ENCODE results near the gene TMEM108. TPM values are rescaled to one million over a fixed set of nuclear protein-coding genes. Genes with fewer than 3 reads are reported as not detected.
"Not testable (repeated sequence)": the region's sequence is repeated elsewhere in the genome, so short reads cannot be mapped to it uniquely, and the experiment has no call there.

The TMEM108 gene
- 0.12 and 0.39 TPM in 2 replicates for total RNA-seq (2014; rRNA removed; shearing (Covaris generic))

GRCh38 chr3:133038089-133038730 lies at the start of gene TMEM108:
TSS of gene TMEM108 (plus strand) at chr3:133038391.
- DNase-seq (ENCODE audit: low read depth) = peak; percentile 66

GRCh38 chr3:132995971-132996370 lies 42.2 kb upstream of the TMEM108 start:
- no peak for DNase-seq (ENCODE audit: low read depth)

- no peak for DNase-seq (ENCODE audit: low read depth)
These were observed 40.6 kb upstream of the TMEM108 start for GRCh38 chr3:132997404-132998185.

- not testable (repeated sequence) for DNase-seq (ENCODE audit: low read depth)
These were observed 33.2 kb upstream of the TMEM108 start for GRCh38 chr3:133005032-133005431.

GRCh38 chr3:133007601-133008000 lies 30.6 kb upstream of the TMEM108 start:
- no peak for DNase-seq (ENCODE audit: low read depth)

- DNase-seq (ENCODE audit: low read depth) = no peak
These were observed 23.9 kb upstream of the TMEM108 start for GRCh38 chr3:133014325-133014724.

GRCh38 chr3:133015573-133015972 lies 22.6 kb upstream of the TMEM108 start:
- not testable (repeated sequence) for DNase-seq (ENCODE audit: low read depth)

- DNase-seq (ENCODE audit: low read depth) = no peak
These were observed 21.3 kb upstream of the TMEM108 start for GRCh38 chr3:133016838-133017309.

- DNase-seq (ENCODE audit: low read depth) = no peak
These were observed 19.3 kb upstream of the TMEM108 start for GRCh38 chr3:133018921-133019320.

- DNase-seq (ENCODE audit: low read depth) = no peak
These were observed 17.0 kb upstream of the TMEM108 start for GRCh38 chr3:133021206-133021605.

- DNase-seq (ENCODE audit: low read depth) = no peak
These were observed 14.8 kb upstream of the TMEM108 start for GRCh38 chr3:133023362-133023761.

GRCh38 chr3:133025546-133025945 lies 12.6 kb upstream of the TMEM108 start:
- DNase-seq (ENCODE audit: low read depth) = no peak

- no peak for DNase-seq (ENCODE audit: low read depth)
These were observed 5.9 kb upstream of the TMEM108 start for GRCh38 chr3:133032301-133032700.

- no peak for DNase-seq (ENCODE audit: low read depth)
These were observed 755 bp upstream of the TMEM108 start for GRCh38 chr3:133037436-133037835.

- DNase-seq (ENCODE audit: low read depth) = no peak
These were observed 662 bp downstream of the TMEM108 start for GRCh38 chr3:133038731-133039375.

- peak; percentile 59 for DNase-seq (ENCODE audit: low read depth)
These were observed 2.7 kb downstream of the TMEM108 start for GRCh38 chr3:133040696-133041523.

- no peak for DNase-seq (ENCODE audit: low read depth)
These were observed 3.3 kb downstream of the TMEM108 start for GRCh38 chr3:133041524-133041829.

- DNase-seq (ENCODE audit: low read depth) = no peak
These were observed 4.6 kb downstream of the TMEM108 start for GRCh38 chr3:133042778-133043177.

- DNase-seq (ENCODE audit: low read depth) = no peak
These were observed 9.8 kb downstream of the TMEM108 start for GRCh38 chr3:133047980-133048379.

- no peak for DNase-seq (ENCODE audit: low read depth)
These were observed 11.3 kb downstream of the TMEM108 start for GRCh38 chr3:133049491-133049890.

GRCh38 chr3:133050891-133051290 lies 12.7 kb downstream of the TMEM108 start:
- no peak for DNase-seq (ENCODE audit: low read depth)

GRCh38 chr3:133053532-133053931 lies 15.3 kb downstream of the TMEM108 start:
- no peak for DNase-seq (ENCODE audit: low read depth)
